Liver (tissue), 9 donors: ENCODE data around the gene PELI2. TPM values are rescaled to one million over a fixed set of nuclear protein-coding genes. Genes with fewer than 3 reads are reported as not detected.

ENCODE experiments used
- DNase-seq: peaks from one replicate; pipeline ENCODE4 v3.0.0-alpha.2; 2017; ENCODE audit warnings: low spot score
- H3K27ac ChIP-seq, 2 donors: one replicate each; pipeline ENCODE4 v1.7.0; 2013; ENCODE audit warnings: inconsistent platforms in 2 of 2, low read length in 2 of 2, control low read depth in 1 of 2, low read depth in 1 of 2, mild to moderate bottlenecking in 1 of 2
- H3K27me3 ChIP-seq, 4 donors: one replicate each; pipeline versions ENCODE4 v1.6.1 to v1.7.0; 2013; ENCODE audit warnings: low read length in 3 of 4, inconsistent platforms in 1 of 4, mild to moderate bottlenecking in 1 of 4, moderate library complexity in 1 of 4; ENCODE audit not compliant: control insufficient read depth in 4 of 4, insufficient read depth in 4 of 4
- H3K36me3 ChIP-seq, 4 donors: one replicate each; pipeline versions ENCODE4 v1.6.1 to v1.7.0; 2013; ENCODE audit warnings: low read length in 3 of 4, mild to moderate bottlenecking in 3 of 4, low read depth in 1 of 4, moderate library complexity in 1 of 4; ENCODE audit not compliant: control insufficient read depth in 4 of 4, insufficient read depth in 3 of 4
- H3K4me1 ChIP-seq, 4 donors: one replicate each; pipeline versions ENCODE4 v1.6.1 to v1.7.0; 2013; ENCODE audit warnings: low read length in 3 of 4, mild to moderate bottlenecking in 3 of 4, moderate library complexity in 1 of 4; ENCODE audit not compliant: control insufficient read depth in 4 of 4, insufficient read depth in 4 of 4
- H3K4me3 ChIP-seq, 3 donors: one replicate each; pipeline versions ENCODE4 v1.6.1 to v1.7.0; 2013; ENCODE audit warnings: low read length in 3 of 3, control low read depth in 1 of 3, low read depth in 1 of 3, mild to moderate bottlenecking in 1 of 3
- H3K9ac ChIP-seq, 2 donors: one replicate each; pipeline ENCODE4 v1.7.0; 2013; ENCODE audit warnings: low read length in 2 of 2, mild to moderate bottlenecking in 2 of 2, moderate library complexity in 2 of 2, control low read depth in 1 of 2, low read depth in 1 of 2
- H3K9me3 ChIP-seq, 4 donors: one replicate each; pipeline versions ENCODE4 v1.6.1 to v1.7.0; 2013; ENCODE audit warnings: low read length in 3 of 4; ENCODE audit not compliant: control insufficient read depth in 4 of 4
- CTCF ChIP-seq: fragments of 150-350 bp; IDR thresholded peaks from 2 replicates; pipeline ENCODE4 v1.5.1; 2017; ENCODE audit warnings: improper control_type of control experiment, low read depth, low read length; ENCODE audit not compliant: missing input control
- EGR1 ChIP-seq, 2 donors: IDR thresholded peaks; 2 replicates each; pipeline ENCODE4 v1.6.1; 2016 to 2018; ENCODE audit warnings: antibody characterized with exemption in 2 of 2, low read depth in 2 of 2
- FOXA1 ChIP-seq: IDR thresholded peaks from 2 replicates; pipeline ENCODE4 v1.6.1; 2016; ENCODE audit warnings: antibody characterized with exemption
- GABPA ChIP-seq, 2 donors: IDR thresholded peaks in 1 of 2; conservative IDR thresholded peaks in 1 of 2; 2 replicates each; pipeline ENCODE4 v1.6.1; 2016; ENCODE audit warnings: antibody characterized with exemption in 2 of 2, mild to moderate bottlenecking in 1 of 2, moderate library complexity in 1 of 2
- HNF4G ChIP-seq: IDR thresholded peaks from 2 replicates; pipeline ENCODE4 v1.6.1; 2016; ENCODE audit warnings: antibody characterized with exemption
- JUND ChIP-seq, 2 donors: IDR thresholded peaks; 2 replicates each; pipeline ENCODE4 v1.6.1; 2016; ENCODE audit warnings: antibody characterized with exemption in 2 of 2
- REST ChIP-seq: IDR thresholded peaks from 2 replicates; pipeline ENCODE4 v1.6.1; 2016; ENCODE audit warnings: antibody characterized with exemption, mild to moderate bottlenecking
- RXRA ChIP-seq, 2 donors: IDR thresholded peaks; 2 replicates each; pipeline ENCODE4 v1.6.1; 2017 to 2018; ENCODE audit warnings: antibody characterized with exemption in 2 of 2, mild to moderate bottlenecking in 1 of 2
- TAF1 ChIP-seq: conservative IDR thresholded peaks from 2 replicates; pipeline ENCODE4 v1.6.1; 2016; ENCODE audit warnings: antibody characterized with exemption, mild to moderate bottlenecking
- YY1 ChIP-seq: IDR thresholded peaks from 2 replicates; pipeline ENCODE4 v1.6.1; 2016; ENCODE audit warnings: antibody characterized with exemption, mild to moderate bottlenecking
- WGBS: extraction: QIAGEN DNeasy Blood & Tissue Kit; methylation state at CpG from one replicate; pipeline ENCODE4 v1.1.7; 2013; 5-methylcytosine and 5-hydroxymethylcytosine counted together
- polyA plus RNA-seq, 2 donors: library from polyadenylated mRNA; stranded (reverse) in 1 of 2; unstranded in 1 of 2; fragments of 200-250 nt in 1 of 2; fragments of >200 nt in 1 of 2; fragmentation: Nextera tagmentation in 1 of 2; extraction: Ambion mirVana in 1 of 2; gene quantifications; one replicate each; pipeline versions ENCODE4 v1.2.1 to v1.2.3, GENCODE V29; 2013 to 2015
- total RNA-seq, 2 donors: library from RNA; depleted of rRNA; stranded (reverse); fragments of >200 nt; gene quantifications; one replicate each; pipeline ENCODE4 v1.2.3, GENCODE V29; 2014
- TF ChIP-seq, protein P1 (sequence below): IDR thresholded peaks from 2 replicates; pipeline ENCODE4 v1.6.1; 2016; ENCODE audit warnings: antibody characterized with exemption
- TF ChIP-seq, protein P2 (sequence below): IDR thresholded peaks from 2 replicates; pipeline ENCODE4 v1.6.1; 2016; ENCODE audit warnings: antibody characterized with exemption
- donor health status: healthy.
- donor health status: healthy.
- donor health status: healthy.
- donor health status: healthy.
- donor health status: healthy.

PELI2 gene
- total and polyA plus RNA-seq, 4 donors = 0.68 to 2.9 (median 1.2) TPM

DNA sequence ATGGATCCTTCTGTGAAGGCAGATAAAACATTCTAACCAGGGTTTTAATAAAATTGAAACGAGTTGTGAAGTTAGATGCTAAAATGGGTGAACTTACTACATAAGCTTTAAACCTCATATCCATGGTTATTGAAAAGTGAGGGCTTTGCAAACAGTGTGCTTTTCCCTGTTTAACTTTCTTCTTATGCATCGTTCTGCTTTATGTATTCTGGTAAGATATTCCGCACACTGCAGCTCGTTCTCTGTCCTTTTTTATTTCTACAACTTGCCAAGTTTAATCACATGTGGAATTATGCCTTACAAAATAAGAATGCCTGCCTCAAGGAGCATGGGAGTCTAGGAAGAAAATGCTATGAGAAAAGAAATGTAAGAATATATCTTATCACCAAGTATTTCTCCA, 30.9 kb downstream of the PELI2 start:
- no peak for DNase-seq
- H3K27me3 ChIP-seq = no peaks in the 10 kb centered on the region
- H3K9ac ChIP-seq = no peak overlapping the region
- H3K4me3 ChIP-seq = no peak overlapping the region
- 73% methylated on average over 4 of the region's 4 CpGs for WGBS
- H3K9me3 ChIP-seq = no peaks in the 10 kb centered on the region
- TF ChIP-seq, protein P1, sequence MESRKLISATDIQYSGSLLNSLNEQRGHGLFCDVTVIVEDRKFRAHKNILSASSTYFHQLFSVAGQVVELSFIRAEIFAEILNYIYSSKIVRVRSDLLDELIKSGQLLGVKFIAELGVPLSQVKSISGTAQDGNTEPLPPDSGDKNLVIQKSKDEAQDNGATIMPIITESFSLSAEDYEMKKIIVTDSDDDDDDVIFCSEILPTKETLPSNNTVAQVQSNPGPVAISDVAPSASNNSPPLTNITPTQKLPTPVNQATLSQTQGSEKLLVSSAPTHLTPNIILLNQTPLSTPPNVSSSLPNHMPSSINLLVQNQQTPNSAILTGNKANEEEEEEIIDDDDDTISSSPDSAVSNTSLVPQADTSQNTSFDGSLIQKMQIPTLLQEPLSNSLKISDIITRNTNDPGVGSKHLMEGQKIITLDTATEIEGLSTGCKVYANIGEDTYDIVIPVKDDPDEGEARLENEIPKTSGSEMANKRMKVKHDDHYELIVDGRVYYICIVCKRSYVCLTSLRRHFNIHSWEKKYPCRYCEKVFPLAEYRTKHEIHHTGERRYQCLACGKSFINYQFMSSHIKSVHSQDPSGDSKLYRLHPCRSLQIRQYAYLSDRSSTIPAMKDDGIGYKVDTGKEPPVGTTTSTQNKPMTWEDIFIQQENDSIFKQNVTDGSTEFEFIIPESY = no peak
- no peaks in the 10 kb centered on the region for H3K36me3 ChIP-seq
- no peak overlapping the region for H3K27ac ChIP-seq
- H3K4me1 ChIP-seq = no peaks in the 10 kb centered on the region

GRCh38 chr14:56149995-56150394, 31.8 kb downstream of the PELI2 start:
- Histone ChIP-seq H3K9ac (no peak overlapping the region), H3K4me1 (no peaks in the 10 kb centered on the region), H3K9me3 (no peaks in the 10 kb centered on the region), H3K4me3 (no peak overlapping the region), H3K27me3 (no peaks in the 10 kb centered on the region), H3K36me3 (no peaks in the 10 kb centered on the region), H3K27ac (no peak overlapping the region)
- WGBS = 78% methylated on average over 6 of the region's 6 CpGs
- no peak for DNase-seq
- TF ChIP-seq FOXA1 (no peak), CTCF (no peak), RXRA (IDR thresholded peaks at IDR 0.05) (no peak), REST (no peak), TAF1 (no peak), YY1 (no peak), EGR1 (IDR thresholded peaks at IDR 0.05; ENCODE audit: low read depth in 2 of 2) (no peak), GABPA (IDR thresholded peaks at IDR 0.05 in 1 of 2, conservative IDR thresholded peaks at IDR 0.05 in 1 of 2) (no peak), HNF4G (no peak), JUND (IDR thresholded peaks at IDR 0.05) (no peak)
- TF ChIP-seq, protein P1 = no peak
- TF ChIP-seq, protein P2, sequence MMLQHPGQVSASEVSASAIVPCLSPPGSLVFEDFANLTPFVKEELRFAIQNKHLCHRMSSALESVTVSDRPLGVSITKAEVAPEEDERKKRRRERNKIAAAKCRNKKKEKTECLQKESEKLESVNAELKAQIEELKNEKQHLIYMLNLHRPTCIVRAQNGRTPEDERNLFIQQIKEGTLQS = no peak
